ENCODE data around the gene KLK11.

Gene KLK11

DNA sequence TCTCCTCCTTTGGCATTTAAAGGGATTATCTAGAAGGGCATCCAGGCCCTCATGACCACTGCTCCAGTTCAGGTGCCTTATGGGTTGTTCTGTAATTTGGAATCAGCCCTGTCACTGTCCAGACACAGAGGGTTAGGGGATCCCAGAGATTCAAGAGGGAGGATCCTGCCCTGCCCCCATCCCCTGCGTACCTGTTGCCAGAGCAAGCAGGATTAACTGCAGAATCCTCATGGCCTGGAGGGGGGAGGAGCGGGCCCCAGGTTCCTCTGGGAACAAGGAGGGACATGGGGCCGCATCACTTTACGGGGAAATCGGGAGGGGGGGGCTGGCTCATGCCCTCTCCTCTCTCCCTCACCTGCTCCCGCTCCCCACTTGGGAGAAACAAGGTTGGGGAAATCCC, 1.0 kb downstream of the KLK11 start:
- POLR2A ChIA-PET (ENCODE audit: low non-redundant PET): no interaction called here
- H3K27ac ChIP-seq: no peak overlapping the region
- no peak for TF ChIP-seq CTCF (conservative IDR thresholded peaks at IDR 0.05; ENCODE audit: low read depth)
- CTCF ChIA-PET: interaction anchor here (1.5 kb wide), 1 partner anchor 8 kb away, joined by 5 read pairs; no protein-coding TSS in a partner anchor
- DNase-seq (ENCODE audit: low spot score): no peak

GRCh38 chr19:51024924-51025323, 1.5 kb downstream of the KLK11 start:
- TF ChIP-seq CTCF (conservative IDR thresholded peaks at IDR 0.05; ENCODE audit: low read depth): no peak
- ChIA-PET CTCF (no interaction called here), POLR2A (ENCODE audit: low non-redundant PET) (no interaction called here)
- no peak for DNase-seq (ENCODE audit: low spot score)
- no peak overlapping the region for H3K27ac ChIP-seq

DNA sequence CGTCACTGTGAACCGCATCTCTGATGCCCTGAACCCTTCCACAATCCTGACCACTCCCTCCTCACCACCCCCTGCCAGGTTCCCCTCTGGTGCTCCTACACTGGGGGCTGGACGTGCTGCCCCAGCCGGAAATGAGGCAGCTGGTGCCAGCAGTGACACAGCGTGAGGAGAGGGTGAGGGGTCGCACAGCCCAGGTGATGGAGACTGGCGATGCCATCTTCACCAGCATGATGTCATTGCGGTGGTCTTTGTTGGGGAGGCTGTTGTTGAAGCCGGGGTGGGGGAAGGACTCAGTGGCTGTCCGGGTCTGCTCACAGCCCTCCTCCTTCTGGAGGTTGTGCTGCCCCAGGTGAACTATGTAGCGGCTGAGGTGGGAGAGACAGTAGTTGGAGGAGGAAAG, 2.5 kb downstream of the KLK11 start:
- ChIA-PET CTCF (no interaction called here), POLR2A (ENCODE audit: low non-redundant PET) (no interaction called here)
- no peak for TF ChIP-seq CTCF (conservative IDR thresholded peaks at IDR 0.05; ENCODE audit: low read depth)
- DNase-seq (ENCODE audit: low spot score): no peak
- no peak overlapping the region for H3K27ac ChIP-seq

GRCh38 chr19:51022526-51022925, 3.9 kb downstream of the KLK11 start:
- H3K27ac ChIP-seq: no peak overlapping the region
- DNase-seq (ENCODE audit: low spot score): no peak
- ChIA-PET CTCF (interaction anchor here (0.6 to 1.5 kb wide), 5 partner anchors 72 to 1030 kb away, joined by 3 to 7 read pairs (median 4); no protein-coding TSS in a partner anchor), POLR2A (ENCODE audit: low non-redundant PET) (interaction anchor here (0.6 kb wide), 1 partner anchor 231 kb away, joined by 4 read pairs; no protein-coding TSS in a partner anchor)
- TF ChIP-seq CTCF (conservative IDR thresholded peaks at IDR 0.05; ENCODE audit: low read depth): no peak

GRCh38 chr19:51020988-51021651, 5.3 kb downstream of the KLK11 start:
- DNase-seq (ENCODE audit: low spot score): peak; percentile 44
- CTCF ChIA-PET: interaction anchor here (0.5 to 5.9 kb wide), 16 partner anchors 14 to 285 kb away, joined by 3 to 64 read pairs (median 4); partner anchors contain the start of gene KLK12
- H3K27ac ChIP-seq: no peak overlapping the region
- peak; percentile 83 for TF ChIP-seq CTCF (conservative IDR thresholded peaks at IDR 0.05; ENCODE audit: low read depth)
- POLR2A ChIA-PET (ENCODE audit: low non-redundant PET): interaction anchor here (0.8 kb wide), 1 partner anchor 71 kb away, joined by 9 read pairs; no protein-coding TSS in a partner anchor

- DNase-seq (ENCODE audit: low spot score): no peak
- TF ChIP-seq CTCF (conservative IDR thresholded peaks at IDR 0.05; ENCODE audit: low read depth): no peak
- ChIA-PET CTCF (interaction anchor here (0.8 to 5.9 kb wide), 3 partner anchors 76 to 227 kb away, joined by 4 to 64 read pairs (median 11); no protein-coding TSS in a partner anchor), POLR2A (ENCODE audit: low non-redundant PET) (interaction anchor here (0.7 kb wide), 2 partner anchors 24 to 77 kb away, joined by 4 read pairs; no protein-coding TSS in a partner anchor)
- H3K27ac ChIP-seq: no peak within 1 kb of the TSS
Observed at GRCh38 chr19:51019544-51019925, 6.9 kb downstream of the KLK11 start, which contains the start of gene KLK10. TSS of gene KLK10 (minus strand) at chr19:51019709. CDS start at chr19:51019130, 579 bp downstream.
